HEK293 (cell line): ENCODE data around the gene YEATS4.
A peak's percentile ranks its signal among the peaks of the same experiment; 100 is the strongest.

ENCODE experiments used
- CTCF ChIA-PET: fragments of 350-600 bp; formaldehyde crosslinking; extraction: SDS; loops from one replicate; lab custom pipeline; 2021; ENCODE audit warnings: antibody characterized with exemption; lab: Yijun Ruan, JAX
- POLR2A ChIA-PET: fragments of 300-600 bp; formaldehyde crosslinking; extraction: SDS; loops from one replicate; lab custom pipeline; 2020; ENCODE audit warnings: antibody characterized with exemption, inconsistent platforms; lab: Yijun Ruan, JAX
- H3K27ac ChIP-seq: fragments of 200-500 bp; sonication (Bioruptor generic); 2 replicates; pipeline ENCODE4 v1.5.1; 2014; ENCODE audit warnings: low read depth, low read length, control low read depth, inconsistent platforms; ENCODE audit errors: extremely low read depth
- H3K36me3 ChIP-seq, 2 experiments: fragments of 200-500 bp in 1 of 2; sonication (Bioruptor generic) in 1 of 2; 1 replicate in 1 of 2; 2 replicates in 1 of 2; pipeline ENCODE4 v1.5.1; 2014 to 2017; ENCODE audit warnings: inconsistent platforms in 2 of 2, low read length in 2 of 2; ENCODE audit not compliant: control insufficient read depth in 2 of 2, insufficient read depth in 1 of 2
- H3K4me1 ChIP-seq: fragments of 200-500 bp; sonication (Bioruptor generic); 2 replicates; pipeline ENCODE4 v1.5.1; 2014; ENCODE audit warnings: mild to moderate bottlenecking, low read length, inconsistent platforms; ENCODE audit not compliant: control insufficient read depth, insufficient read depth
- H3K4me3 ChIP-seq: 2 replicates; pipeline ENCODE4 v1.5.1; 2011; ENCODE audit warnings: low read depth, mild to moderate bottlenecking, control low read depth, low read length, moderate library complexity
- H3K9me3 ChIP-seq: fragments of 200-500 bp; sonication (Bioruptor generic); 2 replicates; pipeline ENCODE4 v1.5.1; 2014; ENCODE audit warnings: low read depth, low read length, inconsistent platforms; ENCODE audit not compliant: control insufficient read depth, insufficient read depth
- EGR2 ChIP-seq: fragments of 450-650 bp; formaldehyde crosslinking; IDR thresholded peaks from 2 replicates; pipeline ENCODE4 v1.5.1; 2016; ENCODE audit warnings: low read depth, missing biosample characterization, missing genetic modification characterization
- SCRT1 ChIP-seq: fragments of 450-650 bp; formaldehyde crosslinking; IDR thresholded peaks from 2 replicates; pipeline ENCODE4 v1.5.1; 2016; ENCODE audit warnings: missing biosample characterization, missing genetic modification characterization, borderline replicate concordance
- TCF7L2 ChIP-seq: IDR thresholded peaks from 2 replicates; pipeline ENCODE4 v1.6.1; 2011; ENCODE audit warnings: low read depth, mild to moderate bottlenecking, inconsistent platforms, low read length, moderate library complexity, borderline replicate concordance
- WT1 ChIP-seq: fragments of 450-650 bp; formaldehyde crosslinking; IDR thresholded peaks from 2 replicates; pipeline ENCODE4 v1.5.1; 2016; ENCODE audit warnings: missing biosample characterization, missing genetic modification characterization
- ZBTB10 ChIP-seq: fragments of 450-650 bp; formaldehyde crosslinking; IDR thresholded peaks from 2 replicates; pipeline ENCODE4 v1.5.1; 2016; ENCODE audit warnings: missing biosample characterization, missing genetic modification characterization
- ZFP3 ChIP-seq: fragments of 450-650 bp; formaldehyde crosslinking; IDR thresholded peaks from 2 replicates; pipeline ENCODE4 v1.5.1; 2016; ENCODE audit warnings: low read depth, missing biosample characterization, missing genetic modification characterization
- ZNF114 ChIP-seq: fragments of 450-650 bp; formaldehyde crosslinking; IDR thresholded peaks from 2 replicates; pipeline ENCODE4 v1.5.0; 2017; ENCODE audit warnings: missing biosample characterization, missing genetic modification characterization
- ZNF132 ChIP-seq: fragments of 450-650 bp; formaldehyde crosslinking; IDR thresholded peaks from 2 replicates; pipeline ENCODE4 v1.5.1; 2017; ENCODE audit warnings: missing biosample characterization, missing genetic modification characterization, borderline replicate concordance
- ZNF354C ChIP-seq: fragments of 450-650 bp; formaldehyde crosslinking; IDR thresholded peaks from 2 replicates; pipeline ENCODE4 v1.5.1; 2016; ENCODE audit warnings: missing biosample characterization, missing genetic modification characterization, low read depth, borderline replicate concordance
- ZNF366 ChIP-seq: fragments of 450-650 bp; formaldehyde crosslinking; conservative IDR thresholded peaks from 2 replicates; pipeline ENCODE4 v1.5.1; 2016; ENCODE audit warnings: missing biosample characterization, missing genetic modification characterization
- ZNF404 ChIP-seq: fragments of 450-650 bp; formaldehyde crosslinking; IDR thresholded peaks from 2 replicates; pipeline ENCODE4 v1.5.1; 2017; ENCODE audit warnings: missing biosample characterization, missing genetic modification characterization
- ZNF423 ChIP-seq: fragments of 450-650 bp; formaldehyde crosslinking; IDR thresholded peaks from 2 replicates; pipeline ENCODE4 v1.5.1; 2016; ENCODE audit warnings: missing biosample characterization, missing genetic modification characterization
- ZNF513 ChIP-seq: fragments of 450-650 bp; IDR thresholded peaks from 2 replicates; pipeline ENCODE4 v1.5.1; 2018; ENCODE audit warnings: missing biosample characterization, missing genetic modification characterization
- ZNF558 ChIP-seq: fragments of 450-650 bp; formaldehyde crosslinking; IDR thresholded peaks from 2 replicates; pipeline ENCODE4 v1.5.1; 2016; ENCODE audit warnings: missing biosample characterization, missing genetic modification characterization
- ZNF585B ChIP-seq: fragments of 450-650 bp; formaldehyde crosslinking; IDR thresholded peaks from 2 replicates; pipeline ENCODE4 v1.5.1; 2016; ENCODE audit warnings: missing biosample characterization, missing genetic modification characterization
- ZNF626 ChIP-seq: fragments of 450-650 bp; sonication (Bioruptor Pico); formaldehyde crosslinking; IDR thresholded peaks from 2 replicates; pipeline ENCODE4 v1.5.1; 2018; ENCODE audit warnings: missing biosample characterization, missing genetic modification characterization, inconsistent platforms
- ZNF654 ChIP-seq: fragments of 450-650 bp; formaldehyde crosslinking; IDR thresholded peaks from 2 replicates; pipeline ENCODE4 v1.5.1; 2016; ENCODE audit warnings: low read depth, missing biosample characterization, missing genetic modification characterization
- ZNF664 ChIP-seq: fragments of 450-650 bp; formaldehyde crosslinking; IDR thresholded peaks from 2 replicates; pipeline ENCODE4 v1.5.1; 2016; ENCODE audit warnings: missing biosample characterization, missing genetic modification characterization
- ZSCAN18 ChIP-seq: fragments of 450-650 bp; formaldehyde crosslinking; IDR thresholded peaks from 2 replicates; pipeline ENCODE4 v1.5.1; 2016; ENCODE audit warnings: missing biosample characterization, missing genetic modification characterization
- ZSCAN4 ChIP-seq: fragments of 450-650 bp; formaldehyde crosslinking; IDR thresholded peaks from 2 replicates; pipeline ENCODE4 v1.5.1; 2017; ENCODE audit warnings: missing biosample characterization, missing genetic modification characterization
- TF ChIP-seq, protein P1 (sequence below): fragments of 450-650 bp; formaldehyde crosslinking; IDR thresholded peaks from 2 replicates; pipeline ENCODE4 v1.5.1; 2017; ENCODE audit warnings: missing biosample characterization, missing genetic modification characterization
- TF ChIP-seq, protein P2 (sequence below): fragments of 450-650 bp; formaldehyde crosslinking; IDR thresholded peaks from 2 replicates; pipeline ENCODE4; 2016; ENCODE audit warnings: missing biosample characterization, missing genetic modification characterization

Gene YEATS4

GRCh38 chr12:69388371-69388770 is 28.8 kb downstream of the YEATS4 start:
- ChIA-PET POLR2A (no interaction called here), CTCF (interaction anchor here (0.7 to 2.6 kb wide), 3 partner anchors 9 to 182 kb away, joined by 3 to 11 read pairs (median 5); no protein-coding TSS in a partner anchor)
- Histone ChIP-seq H3K9me3 (no peaks in the 10 kb centered on the region), H3K27ac (no peak overlapping the region), H3K36me3 (peaks cover 30 to 36% of the 10 kb centered on the region in 2 experiments), H3K4me1 (no peaks in the 10 kb centered on the region), H3K4me3 (no peak overlapping the region)
- TF ChIP-seq ZNF404 (tag by site-specific recombination), result no peak
- TF ChIP-seq ZNF423 (tag by site-specific recombination), result no peak
- TF ChIP-seq ZNF654 (tag by site-specific recombination), result peak; percentile 50
- TF ChIP-seq ZNF132, result no peak

GRCh38 chr12:69389831-69390230 is 30.3 kb downstream of the YEATS4 start:
- Histone ChIP-seq H3K4me3 (no peak overlapping the region), H3K9me3 (no peaks in the 10 kb centered on the region), H3K27ac (no peak overlapping the region), H3K4me1 (no peaks in the 10 kb centered on the region)
- CTCF ChIA-PET, result interaction anchor here (0.6 to 2.6 kb wide), 3 partner anchors 15 to 282 kb away, joined by 3 to 11 read pairs (median 3); no protein-coding TSS in a partner anchor
- POLR2A ChIA-PET, result interaction anchor here (0.6 kb wide), 1 partner anchor 14 kb away, joined by 4 read pairs; no protein-coding TSS in a partner anchor
- TF ChIP-seq ZNF114 (tag by site-specific recombination) (no peak), ZNF626 (tag by site-specific recombination) (no peak), ZFP3 (tag by site-specific recombination) (no peak), ZNF513 (no peak), ZNF558 (tag by site-specific recombination) (no peak), ZSCAN18 (tag by site-specific recombination) (no peak), EGR2 (tag by site-specific recombination) (no peak), ZNF585B (no peak), ZNF354C (tag by site-specific recombination) (no peak), ZNF366 (tag by site-specific recombination) (no peak), ZBTB10 (tag by site-specific recombination) (no peak), TCF7L2 (no peak), WT1 (tag by site-specific recombination) (no peak), ZNF664 (no peak), SCRT1 (tag by site-specific recombination) (no peak), ZSCAN4 (no peak)
- TF ChIP-seq, protein P1, sequence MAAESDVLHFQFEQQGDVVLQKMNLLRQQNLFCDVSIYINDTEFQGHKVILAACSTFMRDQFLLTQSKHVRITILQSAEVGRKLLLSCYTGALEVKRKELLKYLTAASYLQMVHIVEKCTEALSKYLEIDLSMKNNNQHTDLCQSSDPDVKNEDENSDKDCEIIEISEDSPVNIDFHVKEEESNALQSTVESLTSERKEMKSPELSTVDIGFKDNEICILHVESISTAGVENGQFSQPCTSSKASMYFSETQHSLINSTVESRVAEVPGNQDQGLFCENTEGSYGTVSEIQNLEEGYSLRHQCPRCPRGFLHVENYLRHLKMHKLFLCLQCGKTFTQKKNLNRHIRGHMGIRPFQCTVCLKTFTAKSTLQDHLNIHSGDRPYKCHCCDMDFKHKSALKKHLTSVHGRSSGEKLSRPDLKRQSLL (tag by site-specific recombination), result no peak
- TF ChIP-seq, protein P2, sequence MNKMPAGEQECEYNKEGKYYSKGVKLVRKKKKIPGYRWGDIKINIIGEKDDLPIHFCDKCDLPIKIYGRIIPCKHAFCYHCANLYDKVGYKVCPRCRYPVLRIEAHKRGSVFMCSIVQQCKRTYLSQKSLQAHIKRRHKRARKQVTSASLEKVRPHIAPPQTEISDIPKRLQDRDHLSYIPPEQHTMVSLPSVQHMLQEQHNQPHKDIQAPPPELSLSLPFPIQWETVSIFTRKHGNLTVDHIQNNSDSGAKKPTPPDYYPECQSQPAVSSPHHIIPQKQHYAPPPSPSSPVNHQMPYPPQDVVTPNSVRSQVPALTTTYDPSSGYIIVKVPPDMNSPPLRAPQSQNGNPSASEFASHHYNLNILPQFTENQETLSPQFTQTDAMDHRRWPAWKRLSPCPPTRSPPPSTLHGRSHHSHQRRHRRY (tag by site-specific recombination), result no peak
- TF ChIP-seq, all 188 proteins: peak for 0
- peaks cover 18 to 35% of the 10 kb centered on the region in 2 experiments for H3K36me3 ChIP-seq
